IMR-90 (cell line): Measurements from ENCODE around the gene E2F3. TPM values are rescaled to one million over a fixed set of nuclear protein-coding genes. Genes with fewer than 3 reads are reported as not detected.

Experiments used
- ATAC-seq: fragments of 200-7000 bp; cut with Tn5 transposase; 2 replicates; pipeline ENCODE4 v1.9.1; 2020; ENCODE audit warnings: low read depth, mild to moderate bottlenecking, moderate library complexity
- BruUV-seq: library from RNA; stranded (reverse); fragments of 400-500 nt; replicated peaks from 2 replicates; lab custom pipeline; 2021; lab: Mats Ljungman, UMichigan
- CTCF ChIA-PET: fragments of 300-600 bp; formaldehyde crosslinking; extraction: SDS; loops from one replicate; lab custom pipeline; 2021; ENCODE audit warnings: antibody characterized with exemption; lab: Yijun Ruan, JAX
- POLR2A ChIA-PET: fragments of 300-600 bp; sonication (Branson Sonifier 250); formaldehyde crosslinking; loops from one replicate; lab custom pipeline; 2022; ENCODE audit warnings: antibody characterized with exemption; ENCODE audit not compliant: unreplicated experiment; lab: Charles Lee
- DNase-seq: peaks from one replicate; pipeline ENCODE4 v3.0.0; 2013
- H2AFZ ChIP-seq: replicated peaks from 2 replicates; pipeline ENCODE3; 2013; ENCODE audit warnings: low read length, mild to moderate bottlenecking; ENCODE audit not compliant: poor library complexity
- H2AK5ac ChIP-seq: 2 replicates; pipeline ENCODE4 v1.6.1; 2013; ENCODE audit warnings: low read depth, low read length, inconsistent platforms
- H2AK9ac ChIP-seq: replicated peaks from 2 replicates; pipeline ENCODE3; 2013; ENCODE audit warnings: mild to moderate bottlenecking, low read depth, low read length, moderate library complexity; ENCODE audit not compliant: poor library complexity
- H2BK120ac ChIP-seq: 2 replicates; pipeline ENCODE4 v1.6.1; 2013; ENCODE audit warnings: low read depth, low read length, inconsistent platforms
- H2BK15ac ChIP-seq: 3 replicates; pipeline ENCODE4 v1.6.1; 2013; ENCODE audit warnings: low read depth, low read length, inconsistent platforms
- H2BK20ac ChIP-seq: 2 replicates; pipeline ENCODE4 v1.6.1; 2013; ENCODE audit warnings: low read depth, mild to moderate bottlenecking, inconsistent platforms, low read length, moderate library complexity
- H2BK5ac ChIP-seq: 2 replicates; pipeline ENCODE4 v1.6.1; 2013; ENCODE audit warnings: mild to moderate bottlenecking, low read depth, low read length, inconsistent platforms; ENCODE audit not compliant: poor library complexity, severe bottlenecking
- H3K14ac ChIP-seq: replicated peaks from 2 replicates; pipeline ENCODE4 v1.6.1; 2013; ENCODE audit warnings: low read depth, low read length, inconsistent platforms
- H3K18ac ChIP-seq: 2 replicates; pipeline ENCODE4 v1.6.1; 2013; ENCODE audit warnings: low read depth, low read length, control low read depth
- H3K23ac ChIP-seq: 2 replicates; pipeline ENCODE4 v1.6.1; 2013; ENCODE audit warnings: low read depth, low read length, inconsistent platforms
- H3K27ac ChIP-seq: 2 replicates; pipeline ENCODE4 v1.5.1; 2013; ENCODE audit warnings: mild to moderate bottlenecking, control low read depth, low read length; ENCODE audit not compliant: insufficient read depth
- H3K27me3 ChIP-seq: 2 replicates; pipeline ENCODE4 v1.6.1; 2013; ENCODE audit warnings: low read length; ENCODE audit not compliant: control insufficient read depth, insufficient read depth
- H3K36me3 ChIP-seq: 2 replicates; pipeline ENCODE4 v1.6.1; 2013; ENCODE audit warnings: low read length, mixed read lengths; ENCODE audit not compliant: control insufficient read depth, insufficient read depth
- H3K4ac ChIP-seq: 2 replicates; pipeline ENCODE4 v1.6.1; 2013; ENCODE audit warnings: low read depth, low read length, inconsistent platforms
- H3K4me1 ChIP-seq: 2 replicates; pipeline ENCODE4 v1.6.1; 2013; ENCODE audit warnings: low read length, mixed read lengths; ENCODE audit not compliant: control insufficient read depth, insufficient read depth
- H3K4me2 ChIP-seq: 2 replicates; pipeline ENCODE4 v1.6.1; 2013; ENCODE audit warnings: low read depth, mild to moderate bottlenecking, control low read depth, low read length, moderate library complexity
- H3K4me3 ChIP-seq: 2 replicates; pipeline ENCODE4 v1.5.1; 2013; ENCODE audit warnings: low read depth, mild to moderate bottlenecking, control low read depth, low read length, moderate library complexity; ENCODE audit not compliant: insufficient read depth
- H3K56ac ChIP-seq: 2 replicates; pipeline ENCODE4 v1.6.1; 2013; ENCODE audit warnings: low read length, inconsistent platforms; ENCODE audit not compliant: insufficient read depth; ENCODE audit errors: extremely low read depth
- H3K79me1 ChIP-seq, 2 experiments: 2 replicates each; pipeline ENCODE4 v1.6.1; 2013; ENCODE audit warnings: low read length in 2 of 2, inconsistent platforms in 1 of 2, low read depth in 1 of 2
- H3K9ac ChIP-seq: 2 replicates; pipeline ENCODE4 v1.6.1; 2013; ENCODE audit warnings: low read depth, low read length, control low read depth
- H3K9me1 ChIP-seq: 2 replicates; pipeline ENCODE4 v1.6.1; 2013; ENCODE audit warnings: low read length, inconsistent platforms; ENCODE audit not compliant: insufficient read depth
- H3K9me3 ChIP-seq: 2 replicates; pipeline ENCODE4 v1.6.1; 2013; ENCODE audit warnings: low read length; ENCODE audit not compliant: control insufficient read depth, insufficient read depth
- H4K20me1 ChIP-seq: 2 replicates; pipeline ENCODE4 v1.6.1; 2013; ENCODE audit warnings: low read length, inconsistent platforms; ENCODE audit not compliant: insufficient read depth
- H4K5ac ChIP-seq: 2 replicates; pipeline ENCODE4 v1.6.1; 2013; ENCODE audit warnings: mild to moderate bottlenecking, low read depth, low read length, control low read depth
- H4K8ac ChIP-seq, 2 experiments: 2 replicates each; pipeline ENCODE4 v1.6.1; 2013; ENCODE audit warnings: low read depth in 2 of 2, low read length in 2 of 2, control low read depth in 1 of 2, inconsistent platforms in 1 of 2
- H4K91ac ChIP-seq: 2 replicates; pipeline ENCODE4 v1.6.1; 2013; ENCODE audit warnings: low read depth, low read length, inconsistent platforms; ENCODE audit not compliant: insufficient read depth
- BHLHE40 ChIP-seq: fragments of 150-350 bp; IDR thresholded peaks from 2 replicates; pipeline ENCODE4 v1.6.1; 2016; ENCODE audit warnings: mild to moderate bottlenecking, low read depth, low read length
- CEBPB ChIP-seq: IDR thresholded peaks from 2 replicates; pipeline ENCODE4 v1.6.1; 2012; ENCODE audit warnings: low read depth, low read length, improper control_type of control experiment
- CHD1 ChIP-seq: IDR thresholded peaks from 2 replicates; pipeline ENCODE4 v1.6.1; 2012; ENCODE audit warnings: low read depth, low read length, improper control_type of control experiment
- CTCF ChIP-seq: conservative IDR thresholded peaks from 2 replicates; pipeline ENCODE4 v1.5.1; 2012; ENCODE audit warnings: mild to moderate bottlenecking, low read depth, low read length, improper control_type of control experiment
- FOS ChIP-seq: fragments of 150-350 bp; IDR thresholded peaks from 2 replicates; pipeline ENCODE4 v1.6.1; 2016; ENCODE audit warnings: low read depth, low read length
- MAFK ChIP-seq: IDR thresholded peaks from 2 replicates; pipeline ENCODE4 v1.6.1; 2012; ENCODE audit warnings: low read depth, low read length, improper control_type of control experiment
- MAZ ChIP-seq: IDR thresholded peaks from 2 replicates; pipeline ENCODE4 v1.6.1; 2012; ENCODE audit warnings: low read depth, mild to moderate bottlenecking, low read length, improper control_type of control experiment, moderate library complexity, borderline replicate concordance
- MXI1 ChIP-seq: IDR thresholded peaks from 2 replicates; pipeline ENCODE4 v1.6.1; 2012; ENCODE audit warnings: low read depth, mild to moderate bottlenecking, low read length, moderate library complexity, borderline replicate concordance
- NFE2L2 ChIP-seq: fragments of 150-350 bp; IDR thresholded peaks from 2 replicates; pipeline ENCODE4 v1.6.1; 2016; ENCODE audit warnings: low read depth, mild to moderate bottlenecking, low read length
- POLR2A ChIP-seq: IDR thresholded peaks from 2 replicates; pipeline ENCODE4 v1.6.1; 2012; ENCODE audit warnings: mild to moderate bottlenecking, low read depth, low read length
- RAD21 ChIP-seq: IDR thresholded peaks from 2 replicates; pipeline ENCODE4 v1.6.1; 2012; ENCODE audit warnings: low read length, improper control_type of control experiment
- RCOR1 ChIP-seq: IDR thresholded peaks from 2 replicates; pipeline ENCODE4 v1.6.1; 2012; ENCODE audit warnings: mild to moderate bottlenecking, low read length, improper control_type of control experiment; ENCODE audit not compliant: insufficient replicate concordance
- RFX5 ChIP-seq: IDR thresholded peaks from 2 replicates; pipeline ENCODE4 v1.8.0; 2012; ENCODE audit warnings: low read depth, mild to moderate bottlenecking, low read length, moderate library complexity
- SMC3 ChIP-seq: fragments of 150-350 bp; IDR thresholded peaks from 2 replicates; pipeline ENCODE4 v1.6.1; 2016; ENCODE audit warnings: low read depth, mild to moderate bottlenecking, antibody characterized with exemption, low read length, moderate library complexity
- USF2 ChIP-seq: fragments of 150-350 bp; IDR thresholded peaks from 2 replicates; pipeline ENCODE4 v1.6.1; 2017; ENCODE audit warnings: mild to moderate bottlenecking, antibody characterized with exemption, low read length, low read depth
- WGBS, 2 experiments: methylation state at CpG; one replicate each; pipeline versions ENCODE4 v1.1.5 to v1.1.7; 2013; ENCODE audit warnings: missing lambda C conversion rate in 2 of 2; ENCODE audit not compliant: insufficient read length in 1 of 2; ENCODE audit errors: extremely low coverage in 2 of 2; 5-methylcytosine and 5-hydroxymethylcytosine counted together
- dilution Hi-C: fragments of 300-500 bp; cut with HindIII; formaldehyde crosslinking; loops from one replicate; pipeline ENCODE4 v1.14.3; 2018; ENCODE audit warnings: low sequenced_read_pairs; ENCODE audit not compliant: unreplicated experiment
- in situ Hi-C: fragments of 300-500 bp; cut with MboI; formaldehyde crosslinking; loops from 3 replicates; pipeline ENCODE4 v1.14.3; 2019; ENCODE audit warnings: low sequenced_read_pairs, inconsistent platforms, mixed read lengths
- intact Hi-C: fragments of 100-400 bp; cut with micrococcal nuclease; formaldehyde crosslinking; loops from 2 replicates; pipeline ENCODE4 v1.10.0; 2022
- polyA plus RNA-seq, 3 experiments: library from polyadenylated mRNA; depleted of rRNA; stranded (reverse); fragments of >200 nt; gene quantifications; 2 replicates each; pipeline ENCODE4 v1.2.3, GENCODE V29; 2012; ENCODE audit warnings: low replicate concordance in 1 of 3
- total RNA-seq: library from RNA; depleted of rRNA; stranded (reverse); fragments of >200 nt; gene quantifications from 2 replicates; pipeline ENCODE4 v1.2.3, GENCODE V29; 2012

The E2F3 gene
- total and polyA plus RNA-seq, 2 of the 4 experiments (the other 2 are of a cell fraction) = 2.3 to 8.2 TPM

- Histone ChIP-seq H3K4me3 (no peak overlapping the region), H2BK120ac (no peak overlapping the region), H3K27ac (no peak overlapping the region), H3K23ac (no peak overlapping the region), H3K9me3 (no peaks in the 10 kb centered on the region), H2AK5ac (no peak overlapping the region), H3K4me2 (no peak overlapping the region), H2BK20ac (no peak overlapping the region), H3K36me3 (peaks cover 6% of the 10 kb centered on the region), H3K4me1 (peaks cover 3% of the 10 kb centered on the region; the same call in 1 of the 2 replicates), H3K4ac (no peak overlapping the region), H2BK5ac (no peak overlapping the region), H4K20me1 (peaks cover 70% of the 10 kb centered on the region), H3K9ac (no peak overlapping the region), H2BK15ac (no peak overlapping the region), H3K9me1 (peaks cover 12% of the 10 kb centered on the region; the same call in 1 of the 2 replicates), H3K79me1 (peaks cover 31 to 70% of the 10 kb centered on the region in 2 experiments), H3K27me3 (no peaks in the 10 kb centered on the region), H2AFZ (no peak overlapping the region), H3K18ac (no peak overlapping the region), H4K91ac (no peak overlapping the region), H4K8ac (no peak overlapping the region), H3K56ac (no peak overlapping the region), H4K5ac (no peak overlapping the region), H2AK9ac (no peak overlapping the region), H3K14ac (no peak overlapping the region; the same call in 1 of the 2 replicates)
- no TSS peak for BruUV-seq
- intact Hi-C loops = no loop called here
- dilution Hi-C loops = no loop called here
- POLR2A ChIA-PET = no interaction called here
- no CpG with 5 or more reads among the region's 3 CpGs for WGBS, 2 experiments
- no peak for DNase-seq
- CTCF ChIA-PET = no interaction called here
- ATAC-seq = no peak
- in situ Hi-C loops = no loop called here
- TF ChIP-seq BHLHE40 (no peak), SMC3 (no peak), RFX5 (no peak), CTCF (no peak), CEBPB (no peak), USF2 (no peak), MXI1 (no peak), NFE2L2 (no peak), MAZ (no peak), FOS (no peak), RCOR1 (no peak), CHD1 (no peak), POLR2A (no peak), RAD21 (no peak), MAFK (no peak)
Observed at GRCh38 chr6:20426177-20427082, 24.8 kb downstream of the E2F3 start.
